GM19438 (cell line): ENCODE data around the gene ADM2.

Experiments
- ATAC-seq: cut with Tn5 transposase; IDR thresholded peaks from one replicate; pipeline ENCODE4 v1.9.1; 2021; ENCODE audit warnings: low read depth; ENCODE audit not compliant: unreplicated experiment

The ADM2 gene

GRCh38 chr22:50465066-50465930 is 16.0 kb upstream of the ADM2 start:
- no peak for ATAC-seq

GRCh38 chr22:50467341-50467740 is 14.0 kb upstream of the ADM2 start:
- no peak for ATAC-seq

GRCh38 chr22:50467773-50468440 is 13.4 kb upstream of the ADM2 start:
- ATAC-seq: no peak

- no peak for ATAC-seq
These were observed 12.7 kb upstream of the ADM2 start for GRCh38 chr22:50468626-50469025.

- ATAC-seq: peak; percentile 62
These were observed 11.7 kb upstream of the ADM2 start for GRCh38 chr22:50469377-50470305.

GRCh38 chr22:50470491-50470890 is 10.9 kb upstream of the ADM2 start:
- peak; percentile 1 for ATAC-seq

GRCh38 chr22:50471197-50471847 is 10.0 kb upstream of the ADM2 start:
- no peak for ATAC-seq

- no peak for ATAC-seq
These were observed 9.4 kb upstream of the ADM2 start for GRCh38 chr22:50471962-50472361.

GRCh38 chr22:50473088-50473487 is 8.3 kb upstream of the ADM2 start:
- no peak for ATAC-seq

GRCh38 chr22:50473855-50474671 is 7.3 kb upstream of the ADM2 start:
- ATAC-seq: no peak

GRCh38 chr22:50474710-50475651 is 6.4 kb upstream of the ADM2 start, which contains the start of gene SBF1:
Gene SBF1, minus strand, starts transcription at chr22:50475035. Its CDS starts 195 bp downstream, at chr22:50474840.
- ATAC-seq: peak; percentile 67

- ATAC-seq: no peak
These were observed 5.7 kb upstream of the ADM2 start for GRCh38 chr22:50475652-50476002.

GRCh38 chr22:50476868-50477267 is 4.5 kb upstream of the ADM2 start:
- no peak for ATAC-seq

GRCh38 chr22:50477923-50478322 is 3.4 kb upstream of the ADM2 start:
- ATAC-seq: no peak

- no peak for ATAC-seq
These were observed 1.6 kb upstream of the ADM2 start for GRCh38 chr22:50479721-50480120.

- ATAC-seq: no peak
These were observed 301 bp upstream of the ADM2 start for GRCh38 chr22:50481045-50481439.

- ATAC-seq: no peak
These were observed 1.0 kb downstream of the ADM2 start for GRCh38 chr22:50482107-50483074.
